HG02678 (cell line): ENCODE data around the gene AP1M1.
"Not testable (repeated sequence)": the region's sequence is repeated elsewhere in the genome, so short reads cannot be mapped to it uniquely, and the experiment has no call there.

ENCODE experiments used
- ATAC-seq: cut with Tn5 transposase; IDR thresholded peaks from one replicate; pipeline ENCODE4 v1.9.1; 2021; ENCODE audit warnings: mild to moderate bottlenecking, moderate library complexity; ENCODE audit not compliant: unreplicated experiment

The AP1M1 gene

DNA sequence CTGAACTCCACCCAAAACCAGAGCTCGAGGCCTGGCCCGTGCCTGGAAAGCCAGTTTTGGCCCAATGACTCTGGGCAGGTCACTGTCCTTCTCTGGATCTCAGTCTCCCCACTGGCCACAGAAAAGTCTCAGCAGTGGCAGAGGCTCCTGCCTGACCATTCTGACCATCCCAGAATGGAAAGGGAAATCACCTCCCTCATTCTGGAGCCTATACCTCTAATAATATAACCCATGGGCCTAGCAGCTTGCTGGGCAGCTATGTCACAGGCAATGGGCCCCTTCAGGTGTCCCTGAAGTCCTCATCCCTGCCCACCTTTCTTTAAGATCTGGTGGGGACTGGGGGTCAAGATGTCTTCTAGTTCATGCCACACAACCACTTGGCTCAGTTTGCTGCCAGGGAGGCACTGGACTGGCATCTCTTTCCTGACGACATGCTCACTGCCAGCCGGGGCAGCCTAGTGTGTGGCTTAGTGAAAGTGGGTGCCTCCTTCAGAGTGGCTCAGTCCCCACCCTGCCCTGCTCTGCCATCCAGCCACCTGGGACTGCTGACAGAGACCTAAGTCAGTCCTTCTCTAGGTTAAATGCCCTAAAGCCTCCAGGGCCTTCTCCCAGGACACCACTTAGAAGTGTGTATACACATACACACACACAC is 62.6 kb downstream of the AP1M1 start:
- ATAC-seq: no peak

DNA sequence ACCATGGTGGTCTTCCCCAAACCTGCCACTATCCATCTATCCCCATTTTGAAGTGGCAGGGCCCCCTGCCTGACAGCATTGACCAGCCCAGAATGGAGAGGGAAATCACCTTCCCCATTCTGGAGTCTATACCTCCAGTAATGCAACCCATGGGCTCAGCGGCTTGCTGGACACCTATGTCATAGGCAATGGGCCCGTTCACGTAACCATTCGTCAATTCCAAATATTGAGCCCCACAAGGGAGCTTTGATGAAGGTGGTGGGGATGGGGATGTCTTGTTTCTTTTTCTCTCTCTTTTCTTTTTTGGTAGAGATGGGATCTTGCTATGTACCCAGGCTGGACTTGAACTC is 63.1 kb downstream of the AP1M1 start:
- no peak for ATAC-seq

DNA sequence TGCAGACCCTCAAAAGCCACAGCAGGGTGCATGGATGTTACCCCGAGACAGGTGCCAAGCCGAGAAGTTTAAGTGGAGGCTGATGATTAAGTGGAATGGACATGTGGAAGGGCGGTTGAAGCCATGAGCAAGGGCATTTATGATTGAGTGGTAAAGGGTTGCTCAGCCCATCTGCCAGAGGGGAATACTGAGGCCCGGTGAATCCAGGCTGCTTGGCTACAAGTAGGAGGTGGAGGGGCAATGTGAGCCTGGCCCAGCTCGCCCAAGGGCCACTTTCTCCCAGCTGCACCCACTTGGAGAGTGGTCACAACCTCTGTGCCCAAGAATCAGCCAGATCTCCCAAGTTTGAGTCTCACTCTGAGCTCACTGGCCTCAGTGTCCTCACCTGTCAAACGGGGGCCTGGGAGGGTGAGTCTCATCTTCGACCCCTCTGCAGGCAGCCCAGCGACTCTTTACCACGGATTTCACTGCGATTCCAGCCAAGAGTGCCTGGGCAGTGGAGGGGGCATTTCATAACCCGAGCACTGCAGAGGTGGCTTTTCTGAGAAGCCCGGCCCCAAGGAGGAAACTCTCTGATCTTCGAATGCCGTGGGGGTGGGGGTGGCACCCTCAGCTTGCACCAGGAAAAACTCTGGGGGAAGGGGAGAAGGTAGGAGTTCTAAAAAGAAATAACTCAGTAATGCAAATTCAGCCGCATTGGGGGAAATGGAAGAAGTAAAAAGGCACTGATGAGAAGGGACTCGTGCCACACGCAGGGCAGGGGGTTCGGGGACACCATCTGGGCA is 64.1 kb downstream of the AP1M1 start:
- ATAC-seq: no peak

DNA sequence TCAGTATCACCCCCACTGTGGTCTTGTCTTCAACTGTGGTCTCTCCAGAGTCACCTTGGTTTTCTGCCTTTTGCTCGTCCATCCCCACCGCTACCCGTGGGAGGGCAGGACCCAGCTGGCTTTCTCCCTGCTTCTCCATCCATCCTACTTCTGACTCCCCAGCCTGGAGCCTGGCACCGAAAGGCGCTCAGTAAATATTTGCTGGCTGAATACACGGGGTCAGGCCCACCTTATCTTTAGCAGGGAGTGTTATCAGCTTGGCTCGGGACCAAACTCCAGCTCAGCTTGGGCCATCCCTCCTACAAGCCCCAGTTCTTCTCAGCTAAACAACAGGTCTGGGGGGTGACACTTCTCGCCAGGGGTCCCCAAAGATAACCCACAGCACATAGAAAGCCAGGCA is 64.9 kb downstream of the AP1M1 start:
- ATAC-seq: no peak

DNA sequence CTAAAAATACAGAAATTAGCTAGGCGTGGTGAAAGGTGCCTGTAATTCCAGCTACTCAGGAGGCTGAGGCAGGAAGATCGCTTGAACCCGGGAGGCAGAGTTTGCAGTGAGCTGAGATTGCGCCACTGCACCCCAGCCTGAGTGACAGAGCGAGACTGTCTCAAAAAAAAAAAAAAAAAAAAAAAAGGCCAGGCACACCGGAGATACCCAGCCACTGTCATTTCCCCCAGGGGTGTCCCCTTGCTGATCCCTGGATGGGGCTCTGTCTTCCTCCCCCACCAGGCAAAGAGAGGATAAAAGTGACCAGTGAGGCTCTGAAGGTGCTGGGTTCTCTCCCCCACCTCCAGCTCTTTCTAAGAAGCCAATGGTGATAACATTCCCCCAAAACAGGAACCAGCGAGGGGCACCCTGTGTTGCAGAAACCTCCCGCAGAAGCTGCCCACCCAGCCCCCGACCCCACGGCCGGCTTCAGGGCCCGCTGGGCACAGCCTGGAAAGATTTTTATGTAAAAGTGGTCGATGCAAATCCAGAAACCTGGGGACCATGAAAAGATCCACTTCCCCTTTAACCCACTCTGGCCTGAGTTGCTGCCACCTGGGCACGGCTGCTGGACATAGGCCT is 65.5 kb downstream of the AP1M1 start:
- ATAC-seq: no peak

DNA sequence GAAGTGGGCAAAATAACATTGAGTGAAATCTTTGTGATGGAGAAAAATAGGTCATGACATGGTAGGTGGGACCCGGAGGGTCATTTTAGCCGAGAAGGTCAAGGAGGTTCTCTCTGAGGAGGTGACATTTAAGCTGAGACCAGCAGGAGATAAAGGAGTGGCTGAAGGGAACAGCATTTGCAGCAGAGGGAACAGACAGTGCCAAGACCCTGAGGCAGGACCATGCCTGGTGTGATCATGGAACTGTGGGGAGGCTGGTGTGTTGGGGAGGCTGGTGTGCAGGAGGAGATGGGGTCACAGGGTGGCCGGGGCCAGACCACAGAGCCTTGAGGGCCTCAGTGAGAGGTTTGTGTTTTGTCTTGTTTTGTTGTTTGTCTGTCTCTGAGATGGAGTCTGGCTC is 67.5 kb downstream of the AP1M1 start:
- no peak for ATAC-seq

DNA sequence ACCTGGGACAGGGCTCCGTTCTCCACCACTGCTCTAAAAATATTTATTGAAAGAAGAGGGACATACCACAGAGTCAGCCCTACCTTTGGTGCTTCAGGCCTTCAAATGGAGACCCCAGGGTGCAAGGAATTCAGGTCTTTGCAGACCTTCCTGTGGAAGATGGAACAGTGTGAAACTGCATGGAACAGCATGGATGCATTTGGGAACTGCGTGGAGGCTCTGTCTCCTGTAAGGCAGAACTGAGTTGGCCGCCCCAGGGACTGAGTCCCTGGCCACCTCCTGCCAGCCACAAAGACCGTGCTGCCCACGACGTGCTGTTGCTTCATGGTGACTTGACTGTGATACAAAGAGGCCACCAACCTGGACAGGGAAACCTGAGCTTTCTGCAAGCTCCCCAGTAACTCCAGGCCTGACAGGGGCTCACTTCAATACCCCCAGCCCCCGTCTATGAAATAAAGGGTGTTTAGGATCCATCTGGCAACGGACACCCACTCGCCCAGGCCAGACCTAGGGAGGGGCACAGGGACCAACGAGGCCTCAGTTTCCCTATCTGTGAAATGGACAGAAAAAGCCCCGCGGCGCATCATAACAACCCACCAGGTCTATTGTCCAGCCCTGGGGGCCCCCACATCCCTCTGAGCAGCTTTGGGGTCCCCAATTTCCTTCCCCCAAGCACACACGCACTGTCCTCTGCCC is 68.3 kb downstream of the AP1M1 start:
- ATAC-seq: no peak

DNA sequence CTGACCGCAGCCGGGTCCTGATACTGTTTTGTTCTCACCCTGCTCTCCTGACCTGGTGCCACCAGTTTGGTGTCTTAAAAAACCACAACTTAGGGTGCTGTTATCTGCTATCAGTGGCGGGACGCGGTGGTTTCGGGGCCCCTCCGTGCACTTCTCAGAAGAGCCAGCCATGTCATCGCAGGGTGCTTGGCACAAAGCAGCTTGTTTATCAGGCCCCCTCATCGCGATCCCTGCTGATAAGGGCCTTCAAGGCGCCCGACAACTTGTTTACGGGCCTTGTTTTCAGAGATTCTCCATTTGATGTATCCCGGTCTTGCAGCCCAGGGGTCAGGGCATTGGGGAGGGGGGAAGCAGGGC is 68.9 kb downstream of the AP1M1 start:
- no peak for ATAC-seq

DNA sequence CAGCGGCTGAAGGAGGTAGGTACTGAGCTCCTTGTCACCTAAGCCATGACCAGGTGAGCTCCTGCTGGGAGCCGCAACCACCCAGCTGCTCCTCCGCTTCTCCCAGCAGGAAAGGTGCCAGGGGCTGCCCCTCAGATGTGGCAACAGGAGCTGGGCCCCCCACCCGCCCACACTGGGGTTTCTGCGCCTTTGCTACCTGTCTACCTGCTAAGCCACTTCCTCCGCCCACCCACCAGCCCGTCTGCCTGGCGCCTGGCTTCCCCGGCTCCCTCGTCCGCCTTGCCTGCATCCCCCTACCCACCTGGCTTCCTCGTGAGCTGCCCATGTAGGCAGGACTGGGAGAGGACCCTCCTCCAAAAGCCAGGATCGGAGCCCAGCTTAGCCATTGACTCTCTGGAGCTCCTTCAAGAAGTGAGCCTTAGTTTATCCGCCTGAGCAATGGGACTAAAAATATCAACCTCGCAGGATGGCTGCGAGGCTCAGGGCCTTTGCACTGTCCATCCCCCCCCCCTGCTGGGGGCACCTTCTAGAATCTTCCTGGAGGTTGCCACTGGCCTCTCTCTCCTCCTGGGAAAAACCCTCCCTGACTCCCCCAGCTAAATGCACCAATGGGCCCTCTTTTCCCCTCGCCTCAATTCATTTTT is 71.1 kb downstream of the AP1M1 start:
- no peak for ATAC-seq

DNA sequence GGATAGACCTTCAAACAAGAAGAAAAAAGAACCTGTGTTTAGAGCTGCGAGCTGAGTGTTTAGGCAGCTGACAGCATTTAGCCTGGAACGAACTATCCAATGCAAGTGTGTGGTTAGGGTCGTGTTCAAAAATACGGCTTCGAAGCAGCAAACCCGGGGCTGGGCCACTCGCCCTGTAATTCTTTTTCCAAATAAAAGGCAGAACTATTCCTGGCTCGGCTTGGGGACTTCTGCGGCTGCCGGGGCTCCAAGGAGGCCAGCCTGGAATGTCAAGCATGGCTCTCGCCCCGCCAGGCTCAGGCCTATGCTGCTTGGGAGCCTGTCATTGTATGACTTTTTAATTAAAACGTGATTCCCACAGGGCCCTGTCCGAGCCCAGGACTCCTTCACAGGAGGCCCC is 75.2 kb downstream of the AP1M1 start:
- no peak for ATAC-seq

DNA sequence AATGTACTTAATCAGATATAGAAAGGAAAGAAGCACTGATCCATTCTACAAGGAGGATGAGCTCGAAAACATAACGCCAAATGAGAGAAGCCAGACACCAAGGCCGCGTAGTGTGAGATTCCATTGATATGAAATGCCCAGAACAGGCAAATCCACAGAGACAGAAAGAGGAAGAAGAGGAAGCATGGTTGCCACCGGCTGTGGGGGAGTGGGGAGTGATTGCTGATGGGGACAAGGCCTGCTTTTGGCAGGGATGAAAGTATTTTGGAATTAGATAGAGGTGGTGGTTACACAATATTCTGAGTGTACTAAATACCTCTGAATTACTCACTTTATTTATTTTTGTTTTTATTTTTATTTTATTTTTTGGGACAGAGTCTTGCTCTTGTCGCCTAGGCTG is 76.7 kb downstream of the AP1M1 start:
- ATAC-seq: no peak

DNA sequence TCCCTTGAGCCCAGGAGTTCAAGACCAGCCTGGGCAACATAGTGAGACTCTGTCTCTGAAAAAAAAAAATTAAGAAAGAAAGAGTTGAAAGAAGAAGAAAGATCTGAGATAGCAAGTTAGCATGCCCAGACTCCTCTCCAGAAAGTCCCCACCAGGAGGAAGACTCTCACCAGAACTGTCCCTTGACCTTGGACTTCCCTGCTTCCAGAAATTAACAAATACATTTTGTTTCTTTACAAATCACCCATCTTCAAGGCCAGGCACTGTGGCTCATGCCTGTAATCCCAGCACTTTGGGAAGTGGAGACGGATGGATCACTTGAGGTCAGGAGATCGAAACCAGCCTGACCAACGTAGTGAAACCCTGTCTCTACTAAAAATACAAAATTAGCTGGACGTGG is 82.6 kb downstream of the AP1M1 start:
- no peak for ATAC-seq

DNA sequence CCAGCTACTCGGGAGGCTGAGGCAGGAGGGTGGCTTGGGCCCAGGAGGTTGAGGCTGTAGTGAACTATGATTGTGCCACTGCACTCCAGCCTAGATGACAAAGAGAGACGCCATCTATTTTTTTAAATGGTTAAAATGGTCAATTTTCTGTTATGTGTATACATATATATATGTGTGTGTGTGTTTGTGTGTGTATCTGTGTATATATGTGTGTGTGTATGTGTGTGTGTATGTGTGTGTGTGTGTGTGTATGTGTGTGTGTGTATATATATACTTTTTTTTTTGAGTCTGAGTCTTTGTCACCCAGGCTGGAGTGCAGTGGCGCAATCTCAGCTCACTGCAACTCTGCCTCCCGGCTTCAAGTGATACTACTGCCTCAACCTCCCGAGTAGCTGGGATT is 84.0 kb downstream of the AP1M1 start:
- no peak for ATAC-seq

DNA sequence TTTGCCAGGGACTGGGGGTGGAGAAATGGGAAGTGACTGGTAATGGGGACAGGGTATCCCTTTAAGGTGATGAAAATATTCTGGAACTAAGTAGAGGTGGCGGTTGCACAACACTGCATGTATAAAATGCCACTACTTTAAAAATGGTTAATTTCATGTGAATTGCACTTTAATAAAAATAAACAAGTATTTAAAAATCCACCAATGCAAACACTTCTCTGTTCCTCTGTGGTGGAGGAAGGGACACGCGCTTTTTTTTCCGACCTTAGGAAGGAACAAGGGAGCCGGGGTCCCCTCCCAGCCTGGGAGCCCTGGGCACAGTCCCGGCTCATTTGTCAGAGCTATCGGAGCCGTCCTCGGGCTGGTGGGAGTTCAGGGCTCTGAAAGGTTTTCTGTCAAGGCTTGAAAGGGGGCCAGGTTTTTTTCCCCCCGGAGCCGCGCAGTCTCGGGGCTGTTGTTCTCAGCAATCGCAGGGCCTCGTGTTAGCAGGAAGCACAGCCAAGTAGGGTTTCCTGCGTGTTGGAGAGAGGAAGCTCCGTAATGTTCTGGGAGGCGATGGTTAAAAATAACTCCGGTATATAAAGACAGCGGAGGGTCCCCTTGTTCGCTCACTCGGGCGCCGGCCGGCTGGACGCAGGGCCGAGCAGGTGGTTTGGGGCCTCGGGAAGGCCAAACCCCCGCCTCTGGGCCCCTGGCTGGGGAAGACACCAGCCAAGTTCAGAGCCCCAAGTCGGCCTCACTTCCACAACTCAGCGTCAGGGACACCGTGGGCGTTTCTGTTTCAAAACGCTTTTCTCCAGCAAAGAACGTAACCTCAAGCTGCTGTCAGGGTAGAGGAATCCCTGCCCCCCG is 85.7 kb downstream of the AP1M1 start:
- no peak for ATAC-seq

DNA sequence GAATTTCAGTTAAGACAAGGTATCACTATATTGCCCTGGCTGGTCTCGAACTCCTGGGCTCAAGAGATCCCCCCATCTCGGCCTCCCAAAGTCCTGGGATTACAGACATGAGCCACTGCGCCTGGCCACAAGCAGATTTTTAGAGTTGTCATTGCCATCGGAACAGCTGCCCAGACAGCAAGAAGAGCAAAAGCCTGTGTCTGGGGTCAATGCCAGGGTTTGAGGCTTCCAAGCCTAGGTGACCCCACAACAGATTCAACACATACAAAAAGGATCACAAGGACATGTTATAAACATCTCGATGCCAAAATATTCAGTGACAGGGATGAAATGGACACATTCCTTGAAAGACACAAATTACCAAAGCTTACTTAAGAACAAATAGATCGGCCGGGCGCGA is 86.8 kb downstream of the AP1M1 start:
- ATAC-seq: no peak

DNA sequence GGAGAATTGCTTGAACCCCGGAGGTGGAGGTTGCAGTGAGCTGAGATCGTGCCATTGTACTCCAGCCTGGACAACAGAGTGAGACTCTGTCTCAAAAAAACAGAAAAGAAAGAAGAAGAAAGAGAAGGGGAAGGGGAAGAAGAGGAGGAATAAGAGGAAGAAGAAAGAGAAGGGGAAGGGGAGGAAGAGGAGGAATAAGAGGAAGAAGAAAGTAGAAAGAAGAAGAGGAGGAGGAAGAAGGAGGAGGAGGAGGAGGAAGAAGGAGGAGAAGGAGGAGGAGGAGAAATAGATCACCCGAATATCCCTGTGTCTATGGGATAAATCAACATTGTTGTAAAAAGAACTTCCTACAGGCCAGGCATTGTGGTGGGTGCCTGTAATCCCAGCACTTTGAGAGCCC is 87.4 kb downstream of the AP1M1 start:
- ATAC-seq: not testable (repeated sequence)

DNA sequence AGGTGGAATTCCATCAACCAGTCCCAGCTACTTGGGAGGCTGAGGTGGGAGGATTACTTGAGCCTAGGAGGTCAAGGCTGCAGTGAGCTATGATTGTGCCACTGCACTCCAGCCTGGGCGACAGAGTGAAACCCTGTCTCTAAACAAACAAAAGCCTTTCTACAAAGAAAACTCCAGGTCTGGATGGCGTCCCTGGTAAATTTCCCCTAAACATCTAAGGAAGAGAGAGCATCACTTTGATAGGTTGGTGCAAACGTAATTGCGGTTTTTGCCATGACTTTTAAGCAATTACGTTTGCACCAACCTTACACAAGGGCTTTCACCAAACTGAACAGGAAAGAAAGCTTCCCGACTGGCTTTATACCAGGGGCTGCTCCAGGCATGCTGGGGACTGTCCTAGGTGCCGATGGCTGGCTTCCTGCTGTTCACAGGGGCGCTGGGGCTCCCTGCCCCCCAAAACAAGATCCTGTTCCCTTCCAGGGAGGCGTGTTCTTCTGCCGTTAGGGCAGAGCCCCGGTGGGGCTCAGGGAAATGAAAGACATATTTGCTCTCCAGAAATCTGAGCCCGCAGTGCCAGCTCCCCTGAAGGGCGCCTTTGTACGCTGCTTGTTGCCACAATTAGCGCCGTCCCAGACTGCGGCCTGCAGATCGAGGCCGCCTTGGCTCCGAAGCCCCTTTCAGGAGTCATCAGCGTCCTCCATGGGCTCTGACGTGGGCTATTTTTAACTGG is 88.2 kb downstream of the AP1M1 start:
- no peak for ATAC-seq

DNA sequence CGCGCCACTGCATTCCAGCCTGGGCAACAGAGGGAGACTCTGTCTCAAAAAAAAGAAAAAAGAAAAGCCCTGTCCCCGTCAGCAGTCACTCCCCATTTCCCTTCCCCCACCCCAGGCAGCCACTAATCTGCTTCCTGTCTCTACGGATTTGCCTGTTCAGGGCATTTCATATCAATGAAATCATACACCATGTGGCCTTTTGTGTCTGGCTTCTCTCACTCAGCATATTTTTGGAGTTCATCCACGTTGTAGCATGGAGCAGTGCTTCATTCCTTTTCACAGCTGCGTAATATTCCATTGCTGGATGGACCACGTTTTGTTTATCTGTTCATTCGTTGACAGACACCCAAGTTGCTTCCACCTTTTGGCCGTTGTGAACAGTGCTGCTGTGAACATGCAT is 90.8 kb downstream of the AP1M1 start:
- no peak for ATAC-seq

DNA sequence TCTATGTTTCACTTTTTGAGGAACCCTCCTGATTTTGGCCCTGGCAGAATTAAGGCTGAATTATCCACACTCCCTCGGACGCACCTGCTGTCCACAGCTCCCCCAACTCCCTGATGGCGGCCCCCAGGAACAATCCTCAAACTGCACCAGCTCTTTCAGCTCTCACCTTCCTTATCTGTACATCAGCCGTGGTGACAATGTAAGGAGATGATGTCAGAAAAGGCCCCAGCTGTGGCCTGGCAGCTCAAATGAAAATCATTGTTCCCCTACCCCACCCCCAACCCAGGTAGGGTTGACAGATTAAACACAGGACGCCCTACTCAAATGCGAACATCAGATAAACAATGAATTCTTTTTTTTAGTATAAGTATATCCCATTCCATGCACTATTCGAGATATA is 91.9 kb downstream of the AP1M1 start:
- no peak for ATAC-seq

DNA sequence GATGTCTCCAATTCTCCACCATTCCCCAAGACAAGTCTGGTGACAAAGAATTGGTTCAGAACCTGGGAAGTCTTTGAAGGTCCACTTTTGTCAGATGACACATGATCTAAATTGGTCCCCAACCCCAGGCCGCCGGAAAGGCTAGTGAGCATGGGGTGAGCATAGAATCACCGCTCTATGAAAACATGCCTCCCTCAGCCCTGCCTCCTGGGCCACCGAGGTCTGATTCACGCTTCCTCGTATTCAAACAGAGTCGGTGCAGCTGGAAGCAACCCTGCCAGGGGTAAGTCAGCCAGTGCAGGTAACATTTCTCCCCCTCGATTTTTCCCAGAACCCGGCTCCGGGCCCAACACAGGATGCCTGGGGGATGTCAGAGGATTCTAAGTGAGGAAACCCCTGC is 93.0 kb downstream of the AP1M1 start:
- ATAC-seq: no peak
